HG03095 (cell line): ENCODE measurements around the gene RAC3.

Experiments used
- ATAC-seq: cut with Tn5 transposase; IDR thresholded peaks from one replicate; pipeline ENCODE4 v1.9.1; 2021; ENCODE audit warnings: moderate library complexity; ENCODE audit not compliant: unreplicated experiment

The RAC3 gene

GRCh38 chr17:81998691-81999438 lies 32.6 kb upstream of the RAC3 start:
- no peak for ATAC-seq

- ATAC-seq = no peak
These were observed 31.9 kb upstream of the RAC3 start for GRCh38 chr17:81999587-81999975.

GRCh38 chr17:81999976-82000802 lies 31.3 kb upstream of the RAC3 start:
- no peak for ATAC-seq

GRCh38 chr17:82000803-82001570 lies 30.5 kb upstream of the RAC3 start:
- no peak for ATAC-seq

- ATAC-seq = no peak
These were observed 29.9 kb upstream of the RAC3 start for GRCh38 chr17:82001571-82002056.

- ATAC-seq = no peak
These were observed 27.8 kb upstream of the RAC3 start for GRCh38 chr17:82003411-82004381.

- ATAC-seq = no peak
These were observed 26.7 kb upstream of the RAC3 start for GRCh38 chr17:82004517-82005455.

GRCh38 chr17:82005701-82006348 lies 25.7 kb upstream of the RAC3 start:
- no peak for ATAC-seq

GRCh38 chr17:82006468-82007227 lies 24.8 kb upstream of the RAC3 start:
- no peak for ATAC-seq

GRCh38 chr17:82007228-82007494 lies 24.3 kb upstream of the RAC3 start:
- ATAC-seq = no peak

- ATAC-seq = no peak
These were observed 23.8 kb upstream of the RAC3 start for GRCh38 chr17:82007495-82008257.

- ATAC-seq = no peak
These were observed 23.1 kb upstream of the RAC3 start for GRCh38 chr17:82008258-82008940.

GRCh38 chr17:82008941-82009405 lies 22.5 kb upstream of the RAC3 start:
- no peak for ATAC-seq

GRCh38 chr17:82009413-82009812 lies 22.1 kb upstream of the RAC3 start:
- no peak for ATAC-seq

GRCh38 chr17:82010575-82011525 lies 20.6 kb upstream of the RAC3 start:
- no peak for ATAC-seq
